GM11168 (cell line): Measurements from ENCODE around the gene PLXNB1.

ENCODE experiments used
- in situ Hi-C: fragments of 300-500 bp; cut with MboI; formaldehyde crosslinking; loops from one replicate; pipeline ENCODE4 v1.12.0; 2022; ENCODE audit warnings: low sequenced_read_pairs; ENCODE audit not compliant: unreplicated experiment

Gene PLXNB1

GRCh38 chr3:48419597-48419996, 10.3 kb downstream of the PLXNB1 start:
- in situ Hi-C loops, result no loop called here

- in situ Hi-C loops, result no loop called here
Observed at GRCh38 chr3:48419149-48419548, 10.7 kb downstream of the PLXNB1 start.

- in situ Hi-C loops, result no loop called here
Observed at GRCh38 chr3:48418651-48419050, 11.2 kb downstream of the PLXNB1 start.

GRCh38 chr3:48418140-48418539, 11.7 kb downstream of the PLXNB1 start:
- in situ Hi-C loops, result no loop called here

- in situ Hi-C loops, result no loop called here
Observed at GRCh38 chr3:48417529-48418108, 12.3 kb downstream of the PLXNB1 start.

GRCh38 chr3:48416546-48416945, 13.3 kb downstream of the PLXNB1 start:
- in situ Hi-C loops, result no loop called here

GRCh38 chr3:48416091-48416505, 13.8 kb downstream of the PLXNB1 start:
- in situ Hi-C loops, result no loop called here

- in situ Hi-C loops, result no loop called here
Observed at GRCh38 chr3:48415251-48415953, 14.5 kb downstream of the PLXNB1 start.

- in situ Hi-C loops, result no loop called here
Observed at GRCh38 chr3:48414376-48415250, 15.3 kb downstream of the PLXNB1 start.

- in situ Hi-C loops, result no loop called here
Observed at GRCh38 chr3:48413611-48414010, 16.3 kb downstream of the PLXNB1 start.

- in situ Hi-C loops, result no loop called here
Observed at GRCh38 chr3:48413086-48413485, 16.8 kb downstream of the PLXNB1 start.

- in situ Hi-C loops, result no loop called here
Observed at GRCh38 chr3:48412375-48413001, 17.4 kb downstream of the PLXNB1 start.

- in situ Hi-C loops, result no loop called here
Observed at GRCh38 chr3:48411606-48412374, 18.1 kb downstream of the PLXNB1 start.

GRCh38 chr3:48411041-48411588, 18.8 kb downstream of the PLXNB1 start:
- in situ Hi-C loops, result no loop called here

GRCh38 chr3:48410205-48411040, 19.5 kb downstream of the PLXNB1 start:
- in situ Hi-C loops, result no loop called here

GRCh38 chr3:48409291-48410201, 20.3 kb downstream of the PLXNB1 start:
- in situ Hi-C loops, result no loop called here

- in situ Hi-C loops, result no loop called here
Observed at GRCh38 chr3:48408823-48409281, 21.0 kb downstream of the PLXNB1 start.
